ENCODE data around the gene SPEN. TPM values are rescaled to one million over a fixed set of nuclear protein-coding genes. Genes with fewer than 3 reads are reported as not detected.

The SPEN gene
- total RNA-seq, 1 donor from 2014 or later: 123 TPM

- H3K4me3 Mint-ChIP-seq: no peak overlapping the region
- CTCF ChIA-PET: no interaction called here
- H3K4me1 Mint-ChIP-seq: peaks cover 36% of the 10 kb centered on the region
- TF ChIP-seq CTCF (IDR thresholded peaks at IDR 0.05): no peak
- intact Hi-C loops (cut with micrococcal nuclease): no loop called here
- ATAC-seq (ENCODE audit: low read depth): no peak
- no peak for DNase-seq
- H3K9me3 Mint-ChIP-seq: no peaks in the 10 kb centered on the region
- POLR2A ChIA-PET: interaction anchor here (0.7 kb wide), 1 partner anchor 48 kb away, joined by 9 read pairs; no protein-coding TSS in a partner anchor
- no peak overlapping the region for H3K27ac Mint-ChIP-seq
- H3K36me3 Mint-ChIP-seq (ENCODE audit: low read depth): peaks cover 31% of the 10 kb centered on the region
- H3K27me3 Mint-ChIP-seq: no peaks in the 10 kb centered on the region
Measured at GRCh38 chr1:15899266-15899665, 51.8 kb downstream of the SPEN start.

GRCh38 chr1:15900662-15901279 lies 53.3 kb downstream of the SPEN start:
- no peak overlapping the region for H3K27ac Mint-ChIP-seq
- POLR2A ChIA-PET: interaction anchor here (0.7 kb wide), 1 partner anchor 53 kb away, joined by 3 read pairs; no protein-coding TSS in a partner anchor
- intact Hi-C loops (cut with micrococcal nuclease): no loop called here
- CTCF ChIA-PET: interaction anchor here (0.5 kb wide), 1 partner anchor 10 kb away, joined by 4 read pairs; no protein-coding TSS in a partner anchor
- peaks cover 27% of the 10 kb centered on the region for H3K36me3 Mint-ChIP-seq (ENCODE audit: low read depth)
- no peaks in the 10 kb centered on the region for H3K9me3 Mint-ChIP-seq
- ATAC-seq (ENCODE audit: low read depth) (no peak), DNase-seq (no peak)
- H3K4me1 Mint-ChIP-seq: peaks cover 32% of the 10 kb centered on the region
- H3K4me3 Mint-ChIP-seq: no peak overlapping the region
- no peaks in the 10 kb centered on the region for H3K27me3 Mint-ChIP-seq
- TF ChIP-seq CTCF (IDR thresholded peaks at IDR 0.05): no peak

- Mint-ChIP-seq H3K4me3 (no peak overlapping the region), H3K9me3 (no peaks in the 10 kb centered on the region), H3K36me3 (ENCODE audit: low read depth) (peaks cover 25% of the 10 kb centered on the region), H3K4me1 (peaks cover 26% of the 10 kb centered on the region), H3K27ac (no peak overlapping the region), H3K27me3 (no peaks in the 10 kb centered on the region)
- intact Hi-C loops (cut with micrococcal nuclease): no loop called here
- no peak for ATAC-seq (ENCODE audit: low read depth)
- CTCF ChIA-PET: interaction anchor here (1.6 kb wide), 1 partner anchor 11 kb away, joined by 3 read pairs; no protein-coding TSS in a partner anchor
- no peak for DNase-seq
- POLR2A ChIA-PET: no interaction called here
- no peak for TF ChIP-seq CTCF (IDR thresholded peaks at IDR 0.05)
Measured at GRCh38 chr1:15902882-15903281, 55.4 kb downstream of the SPEN start.

GRCh38 chr1:15908597-15908996 lies 61.1 kb downstream of the SPEN start:
- Mint-ChIP-seq H3K27me3 (no peaks in the 10 kb centered on the region), H3K4me1 (peaks cover 2% of the 10 kb centered on the region), H3K4me3 (no peak overlapping the region), H3K9me3 (no peaks in the 10 kb centered on the region), H3K36me3 (ENCODE audit: low read depth) (peaks cover 42% of the 10 kb centered on the region), H3K27ac (no peak overlapping the region)
- ATAC-seq (ENCODE audit: low read depth) (no peak), DNase-seq (no peak)
- intact Hi-C loops (cut with micrococcal nuclease): no loop called here
- CTCF ChIA-PET: no interaction called here
- POLR2A ChIA-PET: no interaction called here
- no peak for TF ChIP-seq CTCF (IDR thresholded peaks at IDR 0.05)

- Mint-ChIP-seq H3K4me3 (no peak overlapping the region), H3K27me3 (no peaks in the 10 kb centered on the region)
Measured at GRCh38 chr1:15911141-15911540, 63.6 kb downstream of the SPEN start.

More at GRCh38 chr1:15911141-15911540, 63.6 kb downstream of the SPEN start:
- no peak overlapping the region for H3K27ac Mint-ChIP-seq
- intact Hi-C loops (cut with micrococcal nuclease): no loop called here
- DNase-seq: no peak
- CTCF ChIA-PET: no interaction called here
- peaks cover 10% of the 10 kb centered on the region for H3K4me1 Mint-ChIP-seq
- no peaks in the 10 kb centered on the region for H3K9me3 Mint-ChIP-seq
- no peak for ATAC-seq (ENCODE audit: low read depth)
- POLR2A ChIA-PET: interaction anchor here (0.7 kb wide), 2 partner anchors 66 to 136 kb away, joined by 3 to 4 read pairs; no protein-coding TSS in a partner anchor
- TF ChIP-seq CTCF (IDR thresholded peaks at IDR 0.05): no peak
- H3K36me3 Mint-ChIP-seq (ENCODE audit: low read depth): peaks cover 62% of the 10 kb centered on the region
